BJ (cell line): ENCODE results near the gene MOV10L1. TPM values are rescaled to one million over a fixed set of nuclear protein-coding genes. Genes with fewer than 3 reads are reported as not detected.

Source experiments
- CTCF ChIA-PET: fragments of 350-600 bp; formaldehyde crosslinking; extraction: SDS; loops from one replicate; lab custom pipeline; 2021; ENCODE audit warnings: antibody characterized with exemption, inconsistent platforms; lab: Yijun Ruan, JAX
- POLR2A ChIA-PET: fragments of 300-600 bp; sonication (Branson Sonifier 250); formaldehyde crosslinking; extraction: SDS; loops from one replicate; lab custom pipeline; 2021; ENCODE audit warnings: antibody characterized with exemption; lab: Charles Lee
- DNase-seq: peaks from one replicate; pipeline ENCODE4 v3.0.0-alpha.2; 2011; ENCODE audit warnings: low read depth
- H3K27me3 ChIP-seq: 2 replicates; pipeline ENCODE4 v1.6.0; 2011; ENCODE audit warnings: low read length; ENCODE audit not compliant: control insufficient read depth, insufficient read depth
- H3K36me3 ChIP-seq: 2 replicates; pipeline ENCODE4 v1.5.1; 2011; ENCODE audit warnings: low read length; ENCODE audit not compliant: control insufficient read depth, insufficient read depth
- H3K4me3 ChIP-seq: 2 replicates; pipeline ENCODE4 v1.5.1; 2011; ENCODE audit warnings: low read depth, mild to moderate bottlenecking, control low read depth, low read length
- CTCF ChIP-seq: IDR thresholded peaks from 2 replicates; pipeline ENCODE4 v1.5.1; 2011; ENCODE audit warnings: low read depth, mild to moderate bottlenecking, control low read depth, inconsistent platforms, low read length, moderate library complexity; ENCODE audit not compliant: insufficient read depth
- polyA plus RNA-seq: library from polyadenylated mRNA; depleted of rRNA; stranded (reverse); fragments of >200 nt; gene quantifications from 2 replicates; pipeline ENCODE4 v1.2.3, GENCODE V29; 2011

Gene MOV10L1
- polyA plus RNA-seq, 1 experiment, result 6.6 TPM

GRCh38 chr22:50057278-50058060 lies 32.3 kb upstream of the MOV10L1 start:
- Histone ChIP-seq H3K4me3 (no peak overlapping the region), H3K36me3 (no peaks in the 10 kb centered on the region), H3K27me3 (peaks cover 7% of the 10 kb centered on the region)
- ChIA-PET POLR2A (no interaction called here), CTCF (interaction anchor here (0.5 kb wide), 1 partner anchor 17 kb away, joined by 3 read pairs; no protein-coding TSS in a partner anchor)
- DNase-seq, result no peak
- TF ChIP-seq CTCF, result no peak

GRCh38 chr22:50058061-50058905 lies 31.5 kb upstream of the MOV10L1 start, which contains the start of gene TTLL8:
TSS of gene TTLL8 (minus strand) at chr22:50058298.
- ChIA-PET POLR2A (no interaction called here), CTCF (no interaction called here)
- H3K27me3 ChIP-seq, result peaks cover 7% of the 10 kb centered on the region
- no peak for TF ChIP-seq CTCF
- no peak for DNase-seq
- no peaks in the 10 kb centered on the region for H3K36me3 ChIP-seq
- no peak within 1 kb of the TSS for H3K4me3 ChIP-seq

- ChIA-PET CTCF (no interaction called here), POLR2A (interaction anchor here (0.6 kb wide), 1 partner anchor 141 kb away, joined by 21 read pairs; no protein-coding TSS in a partner anchor)
- H3K27me3 ChIP-seq, result peaks cover 7% of the 10 kb centered on the region
- peak; percentile 30; the same call in 1 of the 2 replicates for TF ChIP-seq CTCF
- H3K36me3 ChIP-seq, result no peaks in the 10 kb centered on the region
- peak; percentile 4 for DNase-seq
- H3K4me3 ChIP-seq, result no peak overlapping the region
Observed at GRCh38 chr22:50058906-50059880, 30.6 kb upstream of the MOV10L1 start.

- H3K27me3 ChIP-seq, result peaks cover 7% of the 10 kb centered on the region
- no peak overlapping the region for H3K4me3 ChIP-seq
- POLR2A ChIA-PET, result no interaction called here
- H3K36me3 ChIP-seq, result no peaks in the 10 kb centered on the region
- no peak for TF ChIP-seq CTCF
- CTCF ChIA-PET, result no interaction called here
- no peak for DNase-seq
Observed at GRCh38 chr22:50059881-50060262, 29.9 kb upstream of the MOV10L1 start.
